NCI-H146 (cell line): ENCODE results near the gene INPP4B.

ENCODE experiments used
- DNase-seq: peaks from one replicate; lab custom pipeline; 2025; lab: John Stamatoyannopoulos, UW

The INPP4B gene

GRCh38 chr4:142211444-142211843 lies 634.7 kb downstream of the INPP4B start:
- no peak for DNase-seq

GRCh38 chr4:142203505-142203904 lies 642.6 kb downstream of the INPP4B start:
- DNase-seq: no peak

- DNase-seq: no peak
Measured at GRCh38 chr4:142202404-142203332, 643.4 kb downstream of the INPP4B start.

GRCh38 chr4:142201041-142201440 lies 645.1 kb downstream of the INPP4B start:
- DNase-seq: no peak

GRCh38 chr4:142194905-142195304 lies 651.2 kb downstream of the INPP4B start:
- DNase-seq: no peak

- no peak for DNase-seq
Measured at GRCh38 chr4:142191901-142192300, 654.2 kb downstream of the INPP4B start.

- no peak for DNase-seq
Measured at GRCh38 chr4:142181021-142181420, 665.1 kb downstream of the INPP4B start.

- no peak for DNase-seq
Measured at GRCh38 chr4:142169216-142169615, 676.9 kb downstream of the INPP4B start.

- no peak for DNase-seq
Measured at GRCh38 chr4:142168181-142168580, 677.9 kb downstream of the INPP4B start.

GRCh38 chr4:142164767-142165500 lies 681.2 kb downstream of the INPP4B start:
- DNase-seq: no peak

GRCh38 chr4:142161086-142161485 lies 685.0 kb downstream of the INPP4B start:
- no peak for DNase-seq

- DNase-seq: no peak
Measured at GRCh38 chr4:142160509-142160908, 685.6 kb downstream of the INPP4B start.

- no peak for DNase-seq
Measured at GRCh38 chr4:142158980-142159379, 687.1 kb downstream of the INPP4B start.

- no peak for DNase-seq
Measured at GRCh38 chr4:142156256-142156655, 689.8 kb downstream of the INPP4B start.

- DNase-seq: no peak
Measured at GRCh38 chr4:142155347-142155746, 690.8 kb downstream of the INPP4B start.

GRCh38 chr4:142150483-142150882 lies 695.6 kb downstream of the INPP4B start:
- no peak for DNase-seq

GRCh38 chr4:142144813-142145212 lies 701.3 kb downstream of the INPP4B start:
- DNase-seq: no peak

- DNase-seq: no peak
Measured at GRCh38 chr4:142142366-142143054, 703.6 kb downstream of the INPP4B start.

- no peak for DNase-seq
Measured at GRCh38 chr4:142141224-142141623, 704.9 kb downstream of the INPP4B start.

GRCh38 chr4:142130666-142131065 lies 715.4 kb downstream of the INPP4B start:
- no peak for DNase-seq

- DNase-seq: no peak
Measured at GRCh38 chr4:142129931-142130330, 716.2 kb downstream of the INPP4B start.

GRCh38 chr4:142129473-142129872 lies 716.6 kb downstream of the INPP4B start:
- no peak for DNase-seq

- no peak for DNase-seq
Measured at GRCh38 chr4:142128529-142128928, 717.6 kb downstream of the INPP4B start.
